Upper lobe of left lung (tissue), 4 donors: ENCODE measurements around the gene IL1RAPL2.

Source experiments
- EP300 ChIP-seq, 4 donors: sonication (generic); formaldehyde crosslinking; IDR thresholded peaks; one replicate each; pipeline ENCODE4 v1.5.1; 2017; ENCODE audit warnings: antibody characterized with exemption in 4 of 4, control low read depth in 2 of 4
- TF ChIP-seq, protein P1 (sequence below), 6 experiments: fragments of 450-650 bp in 4 of 6; fragments of 200-600 bp in 2 of 6; sonication (generic) in 2 of 6; IDR thresholded peaks; one replicate each; pipeline ENCODE4 v1.5.1; 2016 to 2019; ENCODE audit warnings: antibody characterized with exemption in 6 of 6

DNA sequence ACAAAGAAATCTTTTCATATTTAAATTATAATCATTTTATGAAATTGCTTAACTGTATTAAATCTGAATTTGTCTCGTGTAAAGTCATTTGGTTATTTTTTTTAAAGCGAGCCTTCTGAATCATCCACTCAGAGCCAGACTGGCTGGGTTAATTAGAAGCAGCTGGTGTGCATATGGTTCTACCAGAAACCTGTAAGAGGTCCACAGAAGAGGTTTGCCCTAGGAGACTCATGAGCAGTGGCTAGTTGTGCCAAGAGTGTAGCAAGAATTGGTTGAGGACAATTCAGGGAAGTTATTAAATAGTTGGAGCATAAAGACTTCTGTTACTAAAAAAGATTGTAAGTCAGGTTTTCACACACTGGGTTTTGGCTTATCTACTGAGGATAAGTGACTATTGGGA lies 267.4 kb downstream of the IL1RAPL2 start:
- TF ChIP-seq EP300 (IDR thresholded peaks at IDR 0.05), result no peak
- TF ChIP-seq, protein P1, sequence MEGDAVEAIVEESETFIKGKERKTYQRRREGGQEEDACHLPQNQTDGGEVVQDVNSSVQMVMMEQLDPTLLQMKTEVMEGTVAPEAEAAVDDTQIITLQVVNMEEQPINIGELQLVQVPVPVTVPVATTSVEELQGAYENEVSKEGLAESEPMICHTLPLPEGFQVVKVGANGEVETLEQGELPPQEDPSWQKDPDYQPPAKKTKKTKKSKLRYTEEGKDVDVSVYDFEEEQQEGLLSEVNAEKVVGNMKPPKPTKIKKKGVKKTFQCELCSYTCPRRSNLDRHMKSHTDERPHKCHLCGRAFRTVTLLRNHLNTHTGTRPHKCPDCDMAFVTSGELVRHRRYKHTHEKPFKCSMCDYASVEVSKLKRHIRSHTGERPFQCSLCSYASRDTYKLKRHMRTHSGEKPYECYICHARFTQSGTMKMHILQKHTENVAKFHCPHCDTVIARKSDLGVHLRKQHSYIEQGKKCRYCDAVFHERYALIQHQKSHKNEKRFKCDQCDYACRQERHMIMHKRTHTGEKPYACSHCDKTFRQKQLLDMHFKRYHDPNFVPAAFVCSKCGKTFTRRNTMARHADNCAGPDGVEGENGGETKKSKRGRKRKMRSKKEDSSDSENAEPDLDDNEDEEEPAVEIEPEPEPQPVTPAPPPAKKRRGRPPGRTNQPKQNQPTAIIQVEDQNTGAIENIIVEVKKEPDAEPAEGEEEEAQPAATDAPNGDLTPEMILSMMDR (IDR thresholded peaks at IDR 0.05), result no peak
